HCT116 (cell line): Measurements from ENCODE around the gene RNF166. TPM values are rescaled to one million over a fixed set of nuclear protein-coding genes. Genes with fewer than 3 reads are reported as not detected.

Experiments
- ATAC-seq: fragments of 200-7000 bp; cut with Tn5 transposase; 2 replicates; pipeline ENCODE4 v1.9.1; 2020; ENCODE audit warnings: mild to moderate bottlenecking, moderate library complexity
- BruUV-seq: library from RNA; stranded (reverse); fragments of 400-500 nt; replicated peaks from 2 replicates; lab custom pipeline; 2021; lab: Mats Ljungman, UMichigan
- CTCF ChIA-PET: fragments of 300-600 bp; sonication (Branson Sonifier 250); formaldehyde crosslinking; loops from one replicate; lab custom pipeline; 2021; ENCODE audit warnings: antibody characterized with exemption; lab: Charles Lee
- POLR2A ChIA-PET: fragments of 300-600, 350-600 bp; sonication (Branson Sonifier 250); formaldehyde crosslinking; loops from one replicate; lab custom pipeline; 2021; ENCODE audit warnings: antibody characterized with exemption; lab: Charles Lee
- RAD21 ChIA-PET, 2 experiments: fragments of 300-600 bp; sonication (Branson Sonifier 250); formaldehyde crosslinking; loops; one replicate each; lab custom pipeline; 2023; ENCODE audit warnings: low total read pairs in 2 of 2; ENCODE audit not compliant: uncharacterized antibody in 2 of 2, unreplicated experiment in 2 of 2, low non-redundant PET in 1 of 2; lab: Charles Lee
- DNase-seq: peaks from one replicate; pipeline ENCODE4 v3.0.0-alpha.2; 2010; ENCODE audit warnings: low read depth, low spot score
- H2AFZ ChIP-seq: fragments of 200-600 bp; shearing (Covaris generic), sonication (generic); 2 replicates; pipeline ENCODE4 v1.6.1; 2017; ENCODE audit warnings: low read depth, mixed run types, mixed read lengths, antibody characterized with exemption, low read length; ENCODE audit not compliant: poor library complexity, severe bottlenecking
- H3K27ac ChIP-seq: 2 replicates; pipeline ENCODE4 v1.5.1; 2012; ENCODE audit warnings: low read depth, low read length
- H3K27me3 ChIP-seq: fragments of 200-600 bp; sonication (generic); 2 replicates; pipeline ENCODE4 v1.6.1; 2016; ENCODE audit warnings: mixed run types, low read length, mixed read lengths; ENCODE audit not compliant: insufficient read depth
- H3K36me3 ChIP-seq, 2 experiments: fragments of 200-500 bp in 1 of 2; fragments of 200-600 bp in 1 of 2; sonication (Bioruptor generic) in 1 of 2; sonication (generic) in 1 of 2; 2 replicates each; pipeline versions ENCODE4 v1.5.1 to v1.6.1; 2014 to 2016; ENCODE audit warnings: low read length in 2 of 2, inconsistent platforms in 1 of 2, mixed read lengths in 1 of 2, mixed run types in 1 of 2; ENCODE audit not compliant: insufficient read depth in 2 of 2, control insufficient read depth in 1 of 2
- H3K4me1 ChIP-seq, 2 experiments: fragments of 200-600 bp in 1 of 2; sonication (generic) in 1 of 2; 2 replicates each; pipeline versions ENCODE4 v1.5.1 to v1.6.1; 2012 to 2017; ENCODE audit warnings: low read length in 2 of 2, inconsistent platforms in 1 of 2, mild to moderate bottlenecking in 1 of 2, mixed read lengths in 1 of 2, mixed run types in 1 of 2, moderate library complexity in 1 of 2; ENCODE audit not compliant: insufficient read depth in 2 of 2, control insufficient read depth in 1 of 2
- H3K4me2 ChIP-seq: fragments of 200-600 bp; sonication (generic); 2 replicates; pipeline ENCODE4 v1.6.1; 2017; ENCODE audit warnings: mixed run types, low read length, mixed read lengths
- H3K4me3 ChIP-seq, 2 experiments: fragments of 200-600 bp in 1 of 2; sonication (generic) in 1 of 2; replicated peaks in 1 of 2; 2 replicates each; pipeline ENCODE4 v1.5.1; 2011 to 2016; ENCODE audit warnings: low read length in 2 of 2, control low read depth in 1 of 2, low read depth in 1 of 2, mild to moderate bottlenecking in 1 of 2, mixed read lengths in 1 of 2, mixed run types in 1 of 2
- H3K79me2 ChIP-seq: fragments of 200-600 bp; sonication (generic); 2 replicates; pipeline ENCODE4 v1.6.1; 2017; ENCODE audit warnings: mild to moderate bottlenecking, mixed run types, low read length, moderate library complexity, mixed read lengths; ENCODE audit not compliant: insufficient read depth
- H3K9ac ChIP-seq: fragments of 200-600 bp; sonication (generic); 2 replicates; pipeline ENCODE4 v1.6.1; 2016; ENCODE audit warnings: low read length, mixed read lengths
- H3K9me2 ChIP-seq: fragments of 200-600 bp; sonication (generic), shearing (Covaris generic); 2 replicates; pipeline ENCODE4 v1.6.1; 2017; ENCODE audit warnings: mixed run types, mild to moderate bottlenecking, moderate library complexity; ENCODE audit not compliant: insufficient read depth
- H3K9me3 ChIP-seq, 2 experiments: fragments of 200-500 bp in 1 of 2; fragments of 200-600 bp in 1 of 2; sonication (Bioruptor generic) in 1 of 2; sonication (generic) in 1 of 2; 2 replicates each; pipeline ENCODE4 v1.6.1; 2014 to 2017; ENCODE audit warnings: low read length in 2 of 2, mixed read lengths in 2 of 2, inconsistent platforms in 1 of 2, low read depth in 1 of 2, mild to moderate bottlenecking in 1 of 2, mixed run types in 1 of 2, moderate library complexity in 1 of 2; ENCODE audit not compliant: control insufficient read depth in 1 of 2, insufficient read depth in 1 of 2
- H4K20me1 ChIP-seq: fragments of 200-600 bp; sonication (generic), shearing (Covaris generic); 2 replicates; pipeline ENCODE4 v1.6.1; 2017; ENCODE audit warnings: mixed run types, mild to moderate bottlenecking, moderate library complexity; ENCODE audit not compliant: insufficient read depth
- CEBPB ChIP-seq: IDR thresholded peaks from 2 replicates; pipeline ENCODE4 v1.6.1; 2012; ENCODE audit warnings: low read depth
- CTCF ChIP-seq, 3 experiments: fragments of 200-600 bp in 1 of 3; sonication (generic) in 1 of 3; IDR thresholded peaks in 2 of 3; conservative IDR thresholded peaks in 1 of 3; 2 replicates each; pipeline ENCODE4 v1.5.1; 2012 to 2017; ENCODE audit warnings: low read depth in 2 of 3, low read length in 2 of 3, antibody characterized with exemption in 1 of 3, borderline replicate concordance in 1 of 3, control low read depth in 1 of 3, mild to moderate bottlenecking in 1 of 3, mixed read lengths in 1 of 3, mixed run types in 1 of 3, moderate library complexity in 1 of 3; ENCODE audit not compliant: insufficient read depth in 1 of 3
- EGR1 ChIP-seq: IDR thresholded peaks from 2 replicates; pipeline ENCODE4 v1.6.1; 2012; ENCODE audit warnings: low read depth
- EZH2 ChIP-seq: fragments of 200-600 bp; sonication (generic); IDR thresholded peaks from 2 replicates; pipeline ENCODE4 v1.6.1; 2017; ENCODE audit warnings: antibody characterized with exemption, mixed run types
- EZH2phosphoT487 ChIP-seq: fragments of 200-600 bp; IDR thresholded peaks from 2 replicates; pipeline ENCODE4 v1.6.1; 2018; ENCODE audit warnings: antibody characterized with exemption, borderline replicate concordance
- FOSL1 ChIP-seq: IDR thresholded peaks from 2 replicates; pipeline ENCODE4 v1.6.1; 2012; ENCODE audit warnings: low read depth
- REST ChIP-seq: IDR thresholded peaks from 2 replicates; pipeline ENCODE4 v1.6.1; 2012; ENCODE audit warnings: low read depth
- SIN3A ChIP-seq: IDR thresholded peaks from 2 replicates; pipeline ENCODE4 v1.6.1; 2012; ENCODE audit warnings: low read depth
- YY1 ChIP-seq: IDR thresholded peaks from 2 replicates; pipeline ENCODE4 v1.6.1; 2011; ENCODE audit warnings: low read length, low read depth, moderate library complexity, mild to moderate bottlenecking; ENCODE audit not compliant: insufficient replicate concordance; ENCODE audit errors: extremely low read depth
- ZNF274 ChIP-seq: fragments of 200-500 bp; sonication (Bioruptor generic); IDR thresholded peaks from 2 replicates; pipeline ENCODE4 v1.6.1; 2014; ENCODE audit warnings: mild to moderate bottlenecking, low read depth, low read length, inconsistent platforms
- intact Hi-C: fragments of 100-400 bp; cut with micrococcal nuclease; formaldehyde crosslinking; loops from 2 replicates; pipeline ENCODE4 v1.10.0; 2022
- total RNA-seq: library from RNA; stranded (reverse); gene quantifications from one replicate; pipeline ENCODE4 v1.2.1, GENCODE V29; 2021; ENCODE audit not compliant: unreplicated experiment

The RNF166 gene
- total RNA-seq, 1 experiment from 2014 or later = 39.4 TPM

- Histone ChIP-seq H4K20me1 (peaks cover 5% of the 10 kb centered on the region; the same call in 1 of the 2 replicates), H3K9ac (no peak overlapping the region), H3K27ac (no peak overlapping the region), H3K79me2 (peaks cover 45% of the 10 kb centered on the region), H3K4me1 (peaks cover 0 to 14% of the 10 kb centered on the region in 2 experiments; a peak in 1 of 4 replicates), H3K36me3 (peaks cover 6 to 41% of the 10 kb centered on the region in 2 experiments; a peak in 2 of 4 replicates), H3K4me2 (no peak overlapping the region), H2AFZ (no peak overlapping the region), H3K9me3 (no peaks in the 10 kb centered on the region), H3K4me3 (no peak overlapping the region), H3K27me3 (no peaks in the 10 kb centered on the region), H3K9me2 (no peaks in the 10 kb centered on the region)
- no TSS peak for BruUV-seq
- intact Hi-C loops = no loop called here
- ChIA-PET CTCF (no interaction called here), POLR2A (no interaction called here), RAD21 (no interaction called here)
- ATAC-seq (no peak), DNase-seq (no peak)
- TF ChIP-seq CTCF (IDR thresholded peaks at IDR 0.05 in 2 of 3, conservative IDR thresholded peaks at IDR 0.05 in 1 of 3; ENCODE audit: borderline replicate concordance in 1 of 3, insufficient read depth in 1 of 3, low read depth in 2 of 3, low read length in 2 of 3) (no peak), REST (no peak), CEBPB (no peak), EGR1 (no peak), ZNF274 (no peak), EZH2 (no peak), YY1 (no peak), SIN3A (no peak), FOSL1 (no peak), EZH2phosphoT487 (no peak)
Measured at GRCh38 chr16:88741368-88741767, 35.2 kb upstream of the RNF166 start.
